Dermis blood vessel endothelial cell (primary cell): ENCODE measurements around the gene ERN1. TPM values are rescaled to one million over a fixed set of nuclear protein-coding genes. Genes with fewer than 3 reads are reported as not detected.
A peak's percentile ranks its signal among the peaks of the same experiment; 100 is the strongest.

Source experiments
- DNase-seq: peaks from one replicate; pipeline ENCODE4 v3.0.0; 2010
- total RNA-seq: library from RNA; depleted of rRNA; stranded (reverse); fragments of >200 nt; gene quantifications from 2 replicates; pipeline ENCODE4 v1.2.3, GENCODE V29; 2014

The ERN1 gene
- total RNA-seq, 1 donor from 2014 or later, result 20.4 TPM

DNA sequence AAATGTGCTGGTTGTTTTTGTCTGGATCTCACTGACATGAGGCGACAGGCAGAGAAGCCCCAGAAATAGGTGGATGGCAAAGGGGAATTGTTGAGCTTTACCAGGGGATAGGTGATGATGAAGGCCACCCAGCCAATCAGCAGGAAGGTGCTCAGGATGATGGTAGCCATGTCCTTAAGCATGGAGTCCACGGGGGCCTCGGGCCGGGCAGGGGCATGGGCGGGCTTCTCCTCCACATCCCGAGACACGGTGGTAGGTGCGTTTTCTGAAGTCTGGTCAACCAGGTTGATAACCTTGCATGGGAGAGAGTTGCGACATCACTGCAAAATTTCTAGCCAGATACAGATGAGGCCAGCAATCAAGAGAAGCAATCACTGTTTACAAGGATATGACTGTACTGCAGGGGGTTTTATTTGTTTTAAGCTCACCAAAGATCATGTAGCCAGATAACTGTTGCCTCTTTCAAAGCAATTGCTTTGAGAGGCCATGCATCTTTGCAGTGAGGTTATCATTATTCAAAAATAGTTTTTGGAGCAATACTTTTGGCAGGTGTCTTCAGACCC is 72.2 kb downstream of the ERN1 start:
- DNase-seq, result peak; percentile 6

DNA sequence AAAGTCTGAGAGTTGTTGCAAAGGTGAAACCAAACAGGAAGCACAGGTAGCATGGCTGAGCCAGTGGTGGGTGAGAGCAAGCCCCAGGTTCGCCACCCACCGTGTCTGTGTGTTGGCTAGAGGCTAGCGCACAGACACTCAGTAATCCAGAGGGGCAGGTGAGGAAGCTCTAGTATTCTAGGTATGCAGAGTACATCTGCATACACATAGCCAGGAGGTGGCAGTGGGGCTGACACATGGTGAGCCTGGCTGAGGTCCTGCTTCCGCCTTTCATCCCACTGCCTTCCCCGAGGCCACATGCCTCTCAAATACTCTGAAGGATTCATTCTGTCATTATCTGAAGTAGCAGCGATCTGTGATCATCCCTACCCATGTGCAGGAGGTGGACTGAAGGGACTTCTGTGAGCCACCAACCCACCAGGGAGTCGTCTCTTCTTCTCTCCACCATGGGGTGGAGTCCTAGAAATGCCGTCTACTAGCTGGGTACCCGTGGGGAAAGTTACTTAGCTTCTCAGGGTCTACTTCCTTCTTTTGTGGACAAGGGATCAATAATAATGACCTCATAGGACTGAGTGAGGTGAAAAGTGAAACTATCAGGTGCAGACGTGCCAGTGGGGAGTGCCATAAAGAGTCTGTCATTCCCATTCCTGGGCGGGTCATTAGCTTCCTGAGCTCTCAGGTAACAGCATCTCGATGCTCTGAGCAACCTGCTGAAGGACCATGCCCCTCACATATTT is 73.5 kb downstream of the ERN1 start:
- DNase-seq, result no peak

DNA sequence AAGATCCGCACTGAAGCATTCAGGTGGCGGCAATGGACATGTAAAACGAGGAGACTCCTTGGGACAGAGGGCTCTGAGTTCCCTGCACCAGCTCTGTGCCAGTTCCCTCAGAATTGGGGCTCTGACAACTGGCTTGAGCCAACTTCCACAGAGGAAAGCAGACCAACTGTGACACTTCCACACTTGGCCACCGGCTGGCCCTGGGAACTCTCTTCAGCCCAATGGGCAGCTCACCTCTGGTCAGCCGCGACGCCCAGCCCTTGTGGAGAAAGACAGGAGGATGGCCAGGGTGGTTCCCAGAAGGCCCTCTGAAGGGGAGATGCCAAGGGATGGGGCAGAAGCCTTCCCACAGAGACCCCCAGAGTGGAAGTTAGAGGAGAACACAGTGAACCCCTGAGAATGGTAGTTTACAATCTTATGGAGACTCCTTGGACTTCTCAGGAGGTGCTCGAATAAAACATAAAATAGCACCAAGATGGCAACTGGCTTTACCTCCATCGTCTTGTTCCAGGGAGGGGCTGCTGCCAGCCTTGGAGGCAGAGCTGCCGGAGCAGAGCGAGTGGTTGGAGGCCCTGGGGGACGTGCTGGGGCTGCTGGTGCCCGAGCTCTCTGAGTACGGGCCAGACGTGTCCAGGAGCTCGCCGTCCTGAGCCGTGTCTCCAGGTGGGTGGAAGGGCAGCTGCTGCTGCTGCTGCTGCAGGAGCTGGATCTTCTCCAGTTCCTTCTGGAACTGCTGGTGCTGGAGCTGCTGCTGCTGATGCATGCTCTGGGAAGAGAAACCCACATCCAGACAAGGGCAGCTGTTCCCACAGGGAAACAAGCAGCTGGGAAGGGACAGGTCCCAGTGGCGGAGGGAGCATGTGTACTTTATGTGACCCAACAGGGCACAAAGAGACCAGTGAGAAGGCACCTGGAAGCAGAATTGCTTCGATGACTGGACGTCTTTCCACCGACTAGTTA is 74.5 kb downstream of the ERN1 start:
- DNase-seq, result no peak

DNA sequence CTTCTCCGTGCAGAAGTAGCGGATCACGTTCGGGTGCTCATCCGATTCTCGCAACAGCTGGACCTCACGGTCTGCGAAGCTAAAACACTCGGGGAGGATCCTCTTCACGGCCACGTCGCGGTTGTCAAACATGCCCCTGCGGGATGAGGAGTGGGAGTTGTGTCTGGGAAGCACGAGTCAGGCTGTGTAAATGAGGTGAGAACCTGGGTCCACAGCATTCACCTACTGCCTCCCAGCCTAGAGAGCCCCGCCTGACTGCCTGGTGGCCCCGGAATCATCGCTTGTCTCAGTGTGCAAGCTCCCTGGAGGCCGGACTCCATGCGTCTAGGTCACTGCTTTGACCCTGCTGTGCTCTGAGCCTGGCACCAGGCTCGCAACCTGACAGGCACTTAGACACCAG is 75.6 kb downstream of the ERN1 start:
- DNase-seq, result no peak

DNA sequence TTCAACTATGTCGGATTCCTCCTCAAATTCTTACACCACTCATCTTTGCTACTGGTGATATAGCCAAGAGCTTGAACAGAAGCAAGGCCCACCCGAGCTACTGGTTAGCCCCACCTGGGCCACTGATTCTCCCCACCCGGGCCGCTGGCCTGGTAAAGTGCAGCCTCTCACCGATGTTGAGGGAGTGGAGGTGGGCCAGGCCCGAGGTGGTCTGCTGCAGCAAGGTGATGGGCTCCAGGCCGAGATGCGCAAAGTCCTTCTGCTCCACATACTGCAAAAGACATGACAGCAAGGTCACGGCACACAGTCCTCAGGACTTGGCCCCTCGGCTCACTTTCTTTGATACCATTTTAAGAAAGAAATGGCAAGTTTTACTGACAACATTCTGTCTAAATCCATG is 76.8 kb downstream of the ERN1 start:
- DNase-seq, result no peak

- DNase-seq, result peak; percentile 28
Measured at GRCh38 chr17:64051153-64051552, 78.8 kb downstream of the ERN1 start.

GRCh38 chr17:64048805-64049204 is 81.1 kb downstream of the ERN1 start:
- DNase-seq, result no peak

- DNase-seq, result no peak
Measured at GRCh38 chr17:64045176-64045575, 84.8 kb downstream of the ERN1 start.

- no peak for DNase-seq
Measured at GRCh38 chr17:64042700-64043485, 87.1 kb downstream of the ERN1 start.

- DNase-seq, result no peak
Measured at GRCh38 chr17:64041912-64042311, 88.0 kb downstream of the ERN1 start.

- DNase-seq, result no peak
Measured at GRCh38 chr17:64040206-64040605, 89.7 kb downstream of the ERN1 start.

GRCh38 chr17:64039106-64039400 is 90.9 kb downstream of the ERN1 start:
- DNase-seq, result no peak

- no peak for DNase-seq
Measured at GRCh38 chr17:64038331-64039105, 91.4 kb downstream of the ERN1 start.

DNA sequence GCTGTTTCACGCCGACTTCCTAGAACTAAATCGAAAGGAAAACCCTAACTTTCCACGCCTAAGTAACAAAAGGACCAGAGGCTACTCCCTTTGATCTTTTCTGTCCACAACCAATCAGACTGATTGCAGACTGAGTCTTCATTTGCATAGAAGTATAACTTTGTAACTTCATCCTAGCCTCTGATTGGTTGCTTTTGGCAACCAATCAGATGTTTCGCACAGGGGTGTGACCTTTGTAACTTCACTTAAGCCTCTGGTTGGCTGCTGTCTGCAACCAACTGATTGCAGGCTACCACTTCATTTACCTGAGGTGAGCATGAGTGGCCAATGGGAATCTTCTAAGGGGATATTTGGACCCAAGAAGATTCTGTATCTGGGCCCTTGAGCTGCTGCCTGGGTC is 92.1 kb downstream of the ERN1 start:
- no peak for DNase-seq

GRCh38 chr17:64037180-64037579 is 92.8 kb downstream of the ERN1 start:
- DNase-seq, result no peak

GRCh38 chr17:64036198-64036922 is 93.6 kb downstream of the ERN1 start:
- peak; percentile 10 for DNase-seq

DNA sequence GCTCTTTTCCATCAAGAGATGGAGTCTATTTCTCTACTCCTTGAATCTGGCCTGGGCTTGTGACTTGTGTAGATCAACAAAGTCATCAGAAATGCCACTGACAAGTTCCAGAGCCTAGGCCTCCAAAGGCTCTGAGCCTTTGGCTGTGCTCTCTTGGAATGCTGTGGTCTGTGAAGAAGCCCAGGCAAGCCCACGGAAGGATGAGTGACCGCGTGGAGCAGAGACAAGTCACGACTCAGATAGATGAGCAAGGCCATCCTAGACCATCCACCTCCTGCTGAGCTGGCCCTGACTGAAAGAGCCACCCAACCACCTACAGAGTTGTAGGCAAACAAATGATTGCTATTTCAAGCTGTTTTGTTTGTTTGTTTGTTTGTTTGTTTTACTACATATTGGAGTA is 97.9 kb downstream of the ERN1 start:
- no peak for DNase-seq

DNA sequence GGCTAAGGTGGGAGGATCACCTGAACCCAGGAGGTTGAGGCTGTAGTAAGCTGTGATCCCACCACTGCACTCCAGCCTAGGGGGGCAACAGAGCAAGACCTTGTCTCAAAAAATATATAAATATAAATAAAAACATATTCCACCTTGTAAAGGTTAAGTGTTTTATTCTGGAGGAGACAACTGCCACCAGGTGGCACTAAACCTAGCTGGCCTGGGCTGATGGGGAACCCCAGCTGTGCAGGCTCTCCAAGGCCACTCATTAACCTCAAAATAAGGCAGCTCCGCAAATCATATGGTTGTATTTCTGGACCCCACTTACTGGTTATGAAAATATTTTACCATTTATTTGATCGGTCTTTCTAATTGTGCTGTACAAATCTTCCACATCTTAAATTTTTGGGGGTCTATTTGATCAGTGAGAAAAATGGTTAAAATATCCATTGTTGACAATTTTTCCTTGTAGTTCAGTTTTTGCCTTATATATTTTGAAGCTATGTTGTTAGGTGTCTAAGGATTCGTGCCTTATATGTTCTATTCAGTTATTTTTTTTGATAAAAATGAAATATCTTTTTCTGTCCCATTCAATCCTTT is 101.0 kb downstream of the ERN1 start:
- DNase-seq, result peak; percentile 86

GRCh38 chr17:64025732-64026294 is 104.1 kb downstream of the ERN1 start:
- DNase-seq, result peak; percentile 92
